Measurements from ENCODE around the gene EZH2.

Gene EZH2

GRCh38 chr7:148871030-148871429, 13.1 kb downstream of the EZH2 start:
- DNase-seq (ENCODE audit: extremely low read depth, low read depth), result no peak
- no peak for TF ChIP-seq CTCF (IDR thresholded peaks at IDR 0.05; ENCODE audit: low read depth, low read length)

GRCh38 chr7:148868378-148868674, 15.8 kb downstream of the EZH2 start:
- TF ChIP-seq CTCF (IDR thresholded peaks at IDR 0.05; ENCODE audit: low read depth, low read length), result no peak
- no peak for DNase-seq (ENCODE audit: extremely low read depth, low read depth)

- TF ChIP-seq CTCF (IDR thresholded peaks at IDR 0.05; ENCODE audit: low read depth, low read length), result no peak
- no peak for DNase-seq (ENCODE audit: extremely low read depth, low read depth)
Measured at GRCh38 chr7:148867596-148868377, 16.3 kb downstream of the EZH2 start.

- no peak for TF ChIP-seq CTCF (IDR thresholded peaks at IDR 0.05; ENCODE audit: low read depth, low read length)
- DNase-seq (ENCODE audit: extremely low read depth, low read depth), result no peak
Measured at GRCh38 chr7:148866362-148866761, 17.7 kb downstream of the EZH2 start.

- TF ChIP-seq CTCF (IDR thresholded peaks at IDR 0.05; ENCODE audit: low read depth, low read length), result no peak
- no peak for DNase-seq (ENCODE audit: extremely low read depth, low read depth)
Measured at GRCh38 chr7:148865283-148865682, 18.8 kb downstream of the EZH2 start.

- no peak for DNase-seq (ENCODE audit: extremely low read depth, low read depth)
- no peak for TF ChIP-seq CTCF (IDR thresholded peaks at IDR 0.05; ENCODE audit: low read depth, low read length)
Measured at GRCh38 chr7:148863324-148863723, 20.8 kb downstream of the EZH2 start.

- DNase-seq (ENCODE audit: extremely low read depth, low read depth), result no peak
- TF ChIP-seq CTCF (IDR thresholded peaks at IDR 0.05; ENCODE audit: low read depth, low read length), result no peak
Measured at GRCh38 chr7:148862481-148862880, 21.6 kb downstream of the EZH2 start.
